ENCODE measurements around the gene HK1. TPM values are rescaled to one million over a fixed set of nuclear protein-coding genes. Genes with fewer than 3 reads are reported as not detected.
A peak's percentile ranks its signal among the peaks of the same experiment; 100 is the strongest.

Gene HK1
- total RNA-seq, 6 experiments from 2014 or later = 149 to 158 (median 155) TPM

GRCh38 chr10:69401416-69401815 lies 123.1 kb downstream of the HK1 start:
- DNase-seq = no peak
- peaks cover 32% of the 10 kb centered on the region for H3K4me1 Mint-ChIP-seq (ENCODE audit: low read depth)
- peaks cover 10% of the 10 kb centered on the region for H3K27me3 Mint-ChIP-seq (ENCODE audit: insufficient read depth)
- no peak overlapping the region for H3K27ac Mint-ChIP-seq
- no peaks in the 10 kb centered on the region for H3K9me3 Mint-ChIP-seq
- H3K4me3 Mint-ChIP-seq = no peak overlapping the region
- TF ChIP-seq, protein P1, sequence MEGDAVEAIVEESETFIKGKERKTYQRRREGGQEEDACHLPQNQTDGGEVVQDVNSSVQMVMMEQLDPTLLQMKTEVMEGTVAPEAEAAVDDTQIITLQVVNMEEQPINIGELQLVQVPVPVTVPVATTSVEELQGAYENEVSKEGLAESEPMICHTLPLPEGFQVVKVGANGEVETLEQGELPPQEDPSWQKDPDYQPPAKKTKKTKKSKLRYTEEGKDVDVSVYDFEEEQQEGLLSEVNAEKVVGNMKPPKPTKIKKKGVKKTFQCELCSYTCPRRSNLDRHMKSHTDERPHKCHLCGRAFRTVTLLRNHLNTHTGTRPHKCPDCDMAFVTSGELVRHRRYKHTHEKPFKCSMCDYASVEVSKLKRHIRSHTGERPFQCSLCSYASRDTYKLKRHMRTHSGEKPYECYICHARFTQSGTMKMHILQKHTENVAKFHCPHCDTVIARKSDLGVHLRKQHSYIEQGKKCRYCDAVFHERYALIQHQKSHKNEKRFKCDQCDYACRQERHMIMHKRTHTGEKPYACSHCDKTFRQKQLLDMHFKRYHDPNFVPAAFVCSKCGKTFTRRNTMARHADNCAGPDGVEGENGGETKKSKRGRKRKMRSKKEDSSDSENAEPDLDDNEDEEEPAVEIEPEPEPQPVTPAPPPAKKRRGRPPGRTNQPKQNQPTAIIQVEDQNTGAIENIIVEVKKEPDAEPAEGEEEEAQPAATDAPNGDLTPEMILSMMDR (IDR thresholded peaks at IDR 0.05) = no peak
- peaks cover 42% of the 10 kb centered on the region for H3K36me3 Mint-ChIP-seq (ENCODE audit: low read depth)

GRCh38 chr10:69402386-69402785 lies 124.1 kb downstream of the HK1 start:
- peaks cover 42% of the 10 kb centered on the region for H3K36me3 Mint-ChIP-seq (ENCODE audit: low read depth)
- H3K4me3 Mint-ChIP-seq = no peak overlapping the region
- H3K27me3 Mint-ChIP-seq (ENCODE audit: insufficient read depth) = peaks cover 12% of the 10 kb centered on the region
- H3K9me3 Mint-ChIP-seq = no peaks in the 10 kb centered on the region
- TF ChIP-seq, protein P1 (IDR thresholded peaks at IDR 0.05) = no peak
- 0 out of 2 replicates have a peak overlapping the region, but pooled peaks have one; percentile 82 for H3K27ac Mint-ChIP-seq
- DNase-seq = no peak
- H3K4me1 Mint-ChIP-seq (ENCODE audit: low read depth) = peaks cover 32% of the 10 kb centered on the region

DNA sequence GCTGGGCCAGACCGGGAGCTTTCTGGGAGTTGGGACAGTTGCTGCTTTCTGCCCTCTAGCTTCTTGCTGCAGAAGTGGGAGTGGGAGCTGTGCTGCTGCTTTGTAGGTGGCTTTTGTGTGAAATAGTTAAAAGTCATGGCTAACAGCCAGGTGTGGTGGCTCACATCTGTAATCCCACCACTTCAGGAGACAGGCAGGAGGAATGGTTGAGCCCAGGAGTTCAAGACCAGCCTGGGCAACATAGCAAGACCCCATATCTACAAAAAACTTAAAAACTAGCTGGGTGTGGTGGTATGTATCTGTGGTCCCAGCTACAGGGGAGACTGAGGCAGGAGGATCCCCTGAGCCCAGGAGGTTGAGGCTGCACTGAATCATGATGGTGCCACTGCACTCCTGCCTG lies 124.8 kb downstream of the HK1 start:
- Mint-ChIP-seq H3K27me3 (ENCODE audit: insufficient read depth) (peaks cover 12% of the 10 kb centered on the region), H3K27ac (peak overlapping the region; percentile 82), H3K36me3 (ENCODE audit: low read depth) (peaks cover 42% of the 10 kb centered on the region), H3K4me1 (ENCODE audit: low read depth) (peaks cover 36% of the 10 kb centered on the region), H3K9me3 (no peaks in the 10 kb centered on the region), H3K4me3 (no peak overlapping the region)
- DNase-seq = no peak
- TF ChIP-seq, protein P1 (IDR thresholded peaks at IDR 0.05) = no peak

DNA sequence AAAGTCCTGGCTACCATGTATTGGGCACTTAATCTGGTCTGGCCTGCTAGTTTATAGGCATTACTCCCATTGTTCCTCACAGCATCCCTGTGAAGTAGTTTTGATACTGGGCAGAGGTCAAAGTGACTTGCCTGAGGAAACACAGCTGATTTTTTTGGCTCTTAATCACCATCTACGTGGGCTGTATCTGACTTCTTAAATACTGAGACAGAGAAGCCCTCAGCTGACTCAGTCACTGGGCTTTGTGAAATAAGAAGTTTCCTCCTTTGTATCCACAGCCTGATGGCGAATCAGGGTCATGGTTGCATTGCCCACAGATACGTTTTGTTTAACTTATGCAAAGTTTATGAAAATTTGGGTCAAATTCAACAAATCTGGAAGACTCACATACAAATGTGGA lies 125.2 kb downstream of the HK1 start:
- TF ChIP-seq, protein P1 (IDR thresholded peaks at IDR 0.05) = no peak
- no peaks in the 10 kb centered on the region for H3K9me3 Mint-ChIP-seq
- peaks cover 40% of the 10 kb centered on the region for H3K36me3 Mint-ChIP-seq (ENCODE audit: low read depth)
- H3K4me1 Mint-ChIP-seq (ENCODE audit: low read depth) = peaks cover 41% of the 10 kb centered on the region
- H3K27ac Mint-ChIP-seq = peak overlapping the region; percentile 82
- H3K4me3 Mint-ChIP-seq = no peak overlapping the region
- DNase-seq = peak; percentile 72
- H3K27me3 Mint-ChIP-seq (ENCODE audit: insufficient read depth) = peaks cover 15% of the 10 kb centered on the region

DNA sequence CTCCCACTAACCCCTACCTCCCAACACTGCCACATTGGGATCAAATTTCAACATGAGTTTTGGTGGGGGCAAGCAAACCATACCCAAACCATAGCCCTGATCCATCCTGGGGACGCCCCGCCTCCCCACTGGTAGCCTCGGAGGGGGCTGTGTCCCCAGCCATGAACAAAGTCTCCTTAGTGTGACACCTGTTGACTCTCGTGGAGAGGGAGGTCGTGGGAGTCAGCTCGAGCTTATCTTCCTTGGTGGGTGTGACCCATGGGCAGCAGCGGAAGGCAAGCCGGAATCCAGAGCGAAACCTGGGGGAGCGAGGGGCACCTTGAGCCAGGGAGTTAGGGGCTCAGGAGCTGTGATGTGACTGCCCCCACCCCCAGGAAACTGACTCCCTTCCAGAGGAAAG lies 126.5 kb downstream of the HK1 start:
- TF ChIP-seq, protein P1 (IDR thresholded peaks at IDR 0.05) = no peak
- H3K27ac Mint-ChIP-seq = no peak overlapping the region
- DNase-seq = no peak
- peaks cover 50% of the 10 kb centered on the region for H3K4me1 Mint-ChIP-seq (ENCODE audit: low read depth)
- no peaks in the 10 kb centered on the region for H3K9me3 Mint-ChIP-seq
- H3K27me3 Mint-ChIP-seq (ENCODE audit: insufficient read depth) = peaks cover 13% of the 10 kb centered on the region
- H3K36me3 Mint-ChIP-seq (ENCODE audit: low read depth) = peaks cover 32% of the 10 kb centered on the region
- H3K4me3 Mint-ChIP-seq = no peak overlapping the region

DNA sequence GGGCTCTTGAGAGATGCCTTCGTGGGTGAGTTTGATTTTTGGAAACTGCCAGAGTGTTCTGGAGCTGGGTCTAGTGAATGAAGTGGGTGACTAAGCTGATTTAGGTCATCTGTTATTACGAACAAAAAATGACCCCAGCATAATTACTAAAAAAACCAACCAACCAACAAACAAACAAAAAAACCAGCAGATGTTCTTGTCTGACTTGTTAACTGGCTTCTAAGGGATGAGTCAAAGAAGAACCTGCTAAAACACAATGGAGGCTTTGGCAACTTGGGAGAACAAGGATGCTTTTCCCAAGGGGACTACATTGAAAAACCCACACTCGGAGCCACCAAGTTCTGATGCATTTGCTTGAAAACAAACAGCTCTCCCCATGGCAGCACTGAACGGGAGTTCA lies 126.9 kb downstream of the HK1 start:
- peaks cover 13% of the 10 kb centered on the region for H3K27me3 Mint-ChIP-seq (ENCODE audit: insufficient read depth)
- TF ChIP-seq, protein P1 (IDR thresholded peaks at IDR 0.05) = no peak
- no peaks in the 10 kb centered on the region for H3K9me3 Mint-ChIP-seq
- H3K4me1 Mint-ChIP-seq (ENCODE audit: low read depth) = peaks cover 50% of the 10 kb centered on the region
- H3K4me3 Mint-ChIP-seq = no peak overlapping the region
- peaks cover 32% of the 10 kb centered on the region for H3K36me3 Mint-ChIP-seq (ENCODE audit: low read depth)
- peak; percentile 23 for DNase-seq
- H3K27ac Mint-ChIP-seq = no peak overlapping the region; the same call in 1 of the 2 replicates

Data from HFFc6 (cell line).